Measurements from ENCODE around the gene CCDC81. TPM values are rescaled to one million over a fixed set of nuclear protein-coding genes. Genes with fewer than 3 reads are reported as not detected.

Gene CCDC81
- polyA plus RNA-seq, 3 donors: 0.11 to 0.31 (median 0.24) TPM

DNA sequence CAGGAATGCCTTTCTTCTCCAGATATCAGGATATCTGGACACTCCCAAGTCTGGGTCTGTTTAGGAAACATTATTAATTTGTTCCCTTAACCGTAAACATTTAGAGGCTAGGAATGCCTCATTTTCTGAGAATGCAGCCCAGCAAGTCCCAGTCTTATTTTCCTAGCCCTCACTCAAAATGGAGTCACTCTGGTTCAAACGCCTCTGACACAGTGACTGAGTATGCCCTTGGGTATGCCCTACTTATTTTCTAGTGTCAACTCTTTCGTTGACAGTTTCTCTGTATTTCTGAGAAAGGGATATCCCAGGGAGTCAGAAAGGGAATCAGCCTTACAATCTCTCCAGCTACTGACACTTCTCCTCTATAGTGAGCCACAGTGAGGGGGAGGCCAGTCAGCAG is 16.0 kb upstream of the CCDC81 start:
- Mint-ChIP-seq H3K9me3 (peaks cover 0 to 6% (median 1%) of the 10 kb centered on the region in 7 donors), H3K4me3 (no peak overlapping the region), H3K36me3 (no peaks in the 10 kb centered on the region), H3K27me3 (ENCODE audit: low read depth in 3 of 3) (no peaks in the 10 kb centered on the region), H3K4me1 (no peaks in the 10 kb centered on the region), H3K27ac (no peak overlapping the region)
- Histone ChIP-seq H3K4me1 (ENCODE audit: control insufficient read depth in 1 of 2, insufficient read depth in 2 of 2, low read length in 2 of 2) (no peaks in the 10 kb centered on the region), H3K9me3 (replicated peaks in 1 of 2; ENCODE audit: control insufficient read depth in 1 of 2, insufficient read depth in 1 of 2, low read length in 2 of 2) (no peaks in the 10 kb centered on the region), H3K9ac (ENCODE audit: insufficient read depth, low read length, poor library complexity, severe bottlenecking) (no peak overlapping the region), H3K4me3 (replicated peaks in 1 of 3; ENCODE audit: low read depth in 2 of 3, low read length in 3 of 3) (no peak overlapping the region), H3K27me3 (ENCODE audit: control insufficient read depth in 2 of 2, insufficient read depth in 2 of 2, low read length in 2 of 2) (no peaks in the 10 kb centered on the region), H3K4me2 (replicated peaks; ENCODE audit: extremely low read depth, low read length, poor library complexity, severe bottlenecking) (no peak overlapping the region), H2AFZ (ENCODE audit: insufficient read depth, low read depth, low read length, poor library complexity, severe bottlenecking) (no peak overlapping the region), H3K36me3 (replicated peaks in 1 of 2; ENCODE audit: control insufficient read depth in 1 of 2, insufficient read depth in 2 of 2, low read length in 2 of 2) (no peaks in the 10 kb centered on the region), H4K20me1 (ENCODE audit: insufficient read depth, low read length) (no peaks in the 10 kb centered on the region), H3K79me2 (ENCODE audit: insufficient read depth, low read length) (no peaks in the 10 kb centered on the region), H3K27ac (ENCODE audit: low read depth in 1 of 2, low read length in 2 of 2) (no peak overlapping the region)
- intact Hi-C loops (cut with micrococcal nuclease): no loop called here
- no peak for DNase-seq
- 100% methylated on average over 1 of the region's 3 CpGs for WGBS (ENCODE audit: insufficient coverage)
- TF ChIP-seq, protein P1, sequence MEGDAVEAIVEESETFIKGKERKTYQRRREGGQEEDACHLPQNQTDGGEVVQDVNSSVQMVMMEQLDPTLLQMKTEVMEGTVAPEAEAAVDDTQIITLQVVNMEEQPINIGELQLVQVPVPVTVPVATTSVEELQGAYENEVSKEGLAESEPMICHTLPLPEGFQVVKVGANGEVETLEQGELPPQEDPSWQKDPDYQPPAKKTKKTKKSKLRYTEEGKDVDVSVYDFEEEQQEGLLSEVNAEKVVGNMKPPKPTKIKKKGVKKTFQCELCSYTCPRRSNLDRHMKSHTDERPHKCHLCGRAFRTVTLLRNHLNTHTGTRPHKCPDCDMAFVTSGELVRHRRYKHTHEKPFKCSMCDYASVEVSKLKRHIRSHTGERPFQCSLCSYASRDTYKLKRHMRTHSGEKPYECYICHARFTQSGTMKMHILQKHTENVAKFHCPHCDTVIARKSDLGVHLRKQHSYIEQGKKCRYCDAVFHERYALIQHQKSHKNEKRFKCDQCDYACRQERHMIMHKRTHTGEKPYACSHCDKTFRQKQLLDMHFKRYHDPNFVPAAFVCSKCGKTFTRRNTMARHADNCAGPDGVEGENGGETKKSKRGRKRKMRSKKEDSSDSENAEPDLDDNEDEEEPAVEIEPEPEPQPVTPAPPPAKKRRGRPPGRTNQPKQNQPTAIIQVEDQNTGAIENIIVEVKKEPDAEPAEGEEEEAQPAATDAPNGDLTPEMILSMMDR (IDR thresholded peaks at IDR 0.05): no peak

DNA sequence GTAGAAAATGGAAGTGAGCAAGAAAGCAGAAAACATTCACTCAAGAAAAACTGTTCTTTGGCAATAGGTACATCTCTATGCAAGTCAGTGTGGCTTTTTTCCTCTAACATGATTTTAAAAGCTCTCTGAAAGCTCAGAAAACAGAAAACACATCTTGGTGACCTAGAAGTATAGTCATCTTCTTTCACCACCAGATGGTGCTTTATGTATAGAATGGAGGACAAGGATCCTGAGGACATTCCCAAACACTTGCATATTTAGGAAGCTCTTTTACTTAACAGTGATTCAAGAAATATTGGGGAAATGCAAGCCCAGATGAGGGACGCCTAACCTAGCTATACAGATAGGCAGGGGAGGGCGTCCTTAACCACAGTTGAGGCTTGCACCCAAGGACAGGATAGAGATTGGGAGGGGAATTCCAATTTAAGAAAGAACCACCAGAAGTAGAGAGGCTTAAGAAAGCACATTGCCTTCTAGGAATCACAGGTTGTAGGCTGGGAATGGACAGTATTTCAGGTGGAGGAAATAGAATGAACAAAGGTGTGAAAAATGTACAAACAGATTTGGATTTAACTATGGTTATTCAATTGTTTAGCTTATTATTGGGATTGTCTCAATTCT is 13.8 kb upstream of the CCDC81 start:
- no peaks in the 10 kb centered on the region for H3K4me1 Mint-ChIP-seq
- no CpG with 5 or more reads among the region's 2 CpGs for WGBS (ENCODE audit: insufficient coverage)
- no peaks in the 10 kb centered on the region for H3K36me3 Mint-ChIP-seq

More for the DNA sequence above, 13.8 kb upstream of the CCDC81 start:
- TF ChIP-seq, protein P1 (IDR thresholded peaks at IDR 0.05): no peak
- no peaks in the 10 kb centered on the region for H3K79me2 ChIP-seq (ENCODE audit: insufficient read depth, low read length)
- H3K4me3 ChIP-seq (replicated peaks in 1 of 3; ENCODE audit: low read depth in 2 of 3, low read length in 3 of 3): no peak overlapping the region
- Mint-ChIP-seq H3K27me3 (ENCODE audit: low read depth in 3 of 3) (no peaks in the 10 kb centered on the region), H3K27ac (no peak overlapping the region), H3K9me3 (peaks cover 0 to 6% (median under 1%) of the 10 kb centered on the region in 7 donors), H3K4me3 (no peak overlapping the region)
- no peak overlapping the region for H3K27ac ChIP-seq (ENCODE audit: low read depth in 1 of 2, low read length in 2 of 2)
- no peaks in the 10 kb centered on the region for H3K36me3 ChIP-seq (replicated peaks in 1 of 2; ENCODE audit: control insufficient read depth in 1 of 2, insufficient read depth in 2 of 2, low read length in 2 of 2)
- no peaks in the 10 kb centered on the region for H3K27me3 ChIP-seq (ENCODE audit: control insufficient read depth in 2 of 2, insufficient read depth in 2 of 2, low read length in 2 of 2)
- H3K4me2 ChIP-seq (replicated peaks; ENCODE audit: extremely low read depth, low read length, poor library complexity, severe bottlenecking): no peak overlapping the region
- H4K20me1 ChIP-seq (ENCODE audit: insufficient read depth, low read length): no peaks in the 10 kb centered on the region
- no peak for DNase-seq
- no peak overlapping the region for H3K9ac ChIP-seq (ENCODE audit: insufficient read depth, low read length, poor library complexity, severe bottlenecking)
- no peak overlapping the region for H2AFZ ChIP-seq (ENCODE audit: insufficient read depth, low read depth, low read length, poor library complexity, severe bottlenecking)
- intact Hi-C loops (cut with micrococcal nuclease): no loop called here
- no peaks in the 10 kb centered on the region for H3K4me1 ChIP-seq (ENCODE audit: control insufficient read depth in 1 of 2, insufficient read depth in 2 of 2, low read length in 2 of 2)
- no peaks in the 10 kb centered on the region for H3K9me3 ChIP-seq (replicated peaks in 1 of 2; ENCODE audit: control insufficient read depth in 1 of 2, insufficient read depth in 1 of 2, low read length in 2 of 2)
